Measurements from ENCODE around the gene TBC1D13. TPM values are rescaled to one million over a fixed set of nuclear protein-coding genes. Genes with fewer than 3 reads are reported as not detected.

TBC1D13 gene
- total and polyA plus RNA-seq, 9 of the 15 experiments (the other 6 are each of a cell fraction or from before 2014, with no cell fraction given): 2.3 to 28.7 (median 11.4) TPM

DNA sequence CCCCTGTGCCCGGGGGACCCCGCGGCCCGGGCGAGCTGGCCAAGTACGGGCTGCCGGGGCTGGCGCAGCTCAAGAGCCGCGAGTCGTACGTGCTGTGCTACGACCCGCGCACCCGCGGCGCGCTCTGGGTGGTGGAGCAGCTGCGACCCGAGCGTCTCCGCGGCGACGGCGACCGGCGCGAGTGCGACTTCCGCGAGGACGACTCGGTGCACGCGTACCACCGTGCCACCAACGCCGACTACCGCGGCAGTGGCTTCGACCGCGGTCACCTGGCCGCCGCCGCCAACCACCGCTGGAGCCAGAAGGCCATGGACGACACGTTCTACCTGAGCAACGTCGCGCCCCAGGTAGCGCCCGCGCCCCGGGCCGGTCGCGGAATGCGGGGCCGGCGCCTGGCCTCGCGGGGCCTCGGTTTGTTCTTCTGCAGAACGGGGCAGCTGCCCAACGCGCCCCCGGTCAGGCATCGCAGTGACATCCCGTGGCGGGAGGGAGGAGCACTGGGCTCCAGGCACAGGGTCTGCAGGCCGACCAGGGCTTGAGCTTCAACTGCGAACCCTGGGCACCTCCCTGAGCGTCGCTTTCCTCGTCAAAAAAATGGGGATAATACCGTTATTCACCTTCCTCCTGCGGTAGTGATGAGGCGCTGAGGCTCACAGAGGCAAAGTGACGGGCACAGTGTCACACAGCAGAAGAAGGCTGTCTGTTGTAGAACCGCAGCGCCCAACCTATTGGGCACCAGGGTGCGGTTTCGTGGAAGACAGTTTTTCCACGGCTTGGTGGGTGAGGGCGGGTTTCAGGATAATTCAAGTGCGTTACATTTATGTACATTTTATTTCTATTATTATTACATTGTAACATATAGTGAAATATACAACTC, 32.0 kb downstream of the TBC1D13 start (continued):
- TF ChIP-seq RERE (CRISPR knock-in tag; IDR thresholded peaks at IDR 0.05; ENCODE audit: borderline replicate concordance) (no peak), ZNF217 (CRISPR knock-in tag; IDR thresholded peaks at IDR 0.05) (no peak), NFIC (IDR thresholded peaks at IDR 0.05) (no peak), ELK1 (CRISPR knock-in tag; IDR thresholded peaks at IDR 0.05) (no peak), HBP1 (CRISPR knock-in tag; IDR thresholded peaks at IDR 0.05) (0 out of 2 replicates have a peak, but pooled peaks have one; percentile 35), ZFP30 (CRISPR knock-in tag; IDR thresholded peaks at IDR 0.05; ENCODE audit: borderline replicate concordance) (no peak), ZNF408 (CRISPR knock-in tag; IDR thresholded peaks at IDR 0.05; ENCODE audit: low read depth) (no peak), ZNF212 (CRISPR knock-in tag; IDR thresholded peaks at IDR 0.05) (no peak), CBX3 (IDR thresholded peaks at IDR 0.05; ENCODE audit: borderline replicate concordance in 1 of 2, low read length in 2 of 2) (no peak)
- TF ChIP-seq, protein P1, sequence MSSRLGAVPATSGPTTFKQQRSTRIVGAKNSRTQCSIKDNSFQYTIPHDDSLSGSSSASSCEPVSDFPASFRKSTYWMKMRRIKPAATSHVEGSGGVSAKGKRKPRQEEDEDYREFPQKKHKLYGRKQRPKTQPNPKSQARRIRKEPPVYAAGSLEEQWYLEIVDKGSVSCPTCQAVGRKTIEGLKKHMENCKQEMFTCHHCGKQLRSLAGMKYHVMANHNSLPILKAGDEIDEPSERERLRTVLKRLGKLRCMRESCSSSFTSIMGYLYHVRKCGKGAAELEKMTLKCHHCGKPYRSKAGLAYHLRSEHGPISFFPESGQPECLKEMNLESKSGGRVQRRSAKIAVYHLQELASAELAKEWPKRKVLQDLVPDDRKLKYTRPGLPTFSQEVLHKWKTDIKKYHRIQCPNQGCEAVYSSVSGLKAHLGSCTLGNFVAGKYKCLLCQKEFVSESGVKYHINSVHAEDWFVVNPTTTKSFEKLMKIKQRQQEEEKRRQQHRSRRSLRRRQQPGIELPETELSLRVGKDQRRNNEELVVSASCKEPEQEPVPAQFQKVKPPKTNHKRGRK (tag; IDR thresholded peaks at IDR 0.05): no peak
- TF ChIP-seq, protein P2, sequence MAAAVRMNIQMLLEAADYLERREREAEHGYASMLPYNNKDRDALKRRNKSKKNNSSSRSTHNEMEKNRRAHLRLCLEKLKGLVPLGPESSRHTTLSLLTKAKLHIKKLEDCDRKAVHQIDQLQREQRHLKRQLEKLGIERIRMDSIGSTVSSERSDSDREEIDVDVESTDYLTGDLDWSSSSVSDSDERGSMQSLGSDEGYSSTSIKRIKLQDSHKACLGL (CRISPR knock-in tag; IDR thresholded peaks at IDR 0.05; ENCODE audit: borderline replicate concordance, poor library complexity, severe bottlenecking): no peak
